Prostate gland (tissue), 2 donors: ENCODE data around the gene IFI6.

Experiments used
- POLR2A ChIP-seq: fragments of 450-650 bp; IDR thresholded peaks from one replicate; pipeline ENCODE4 v1.6.1; 2016; ENCODE audit warnings: antibody characterized with exemption, mild to moderate bottlenecking
- TF ChIP-seq, protein P1 (sequence below), 4 experiments: fragments of 200-600 bp in 2 of 4; fragments of 450-650 bp in 2 of 4; sonication (generic) in 2 of 4; IDR thresholded peaks; 1 replicate in 3 of 4; 2 replicates in 1 of 4; pipeline ENCODE4 v1.5.1; 2016 to 2019; ENCODE audit warnings: antibody characterized with exemption in 4 of 4, mild to moderate bottlenecking in 2 of 4, moderate library complexity in 2 of 4

- TF ChIP-seq, protein P1, sequence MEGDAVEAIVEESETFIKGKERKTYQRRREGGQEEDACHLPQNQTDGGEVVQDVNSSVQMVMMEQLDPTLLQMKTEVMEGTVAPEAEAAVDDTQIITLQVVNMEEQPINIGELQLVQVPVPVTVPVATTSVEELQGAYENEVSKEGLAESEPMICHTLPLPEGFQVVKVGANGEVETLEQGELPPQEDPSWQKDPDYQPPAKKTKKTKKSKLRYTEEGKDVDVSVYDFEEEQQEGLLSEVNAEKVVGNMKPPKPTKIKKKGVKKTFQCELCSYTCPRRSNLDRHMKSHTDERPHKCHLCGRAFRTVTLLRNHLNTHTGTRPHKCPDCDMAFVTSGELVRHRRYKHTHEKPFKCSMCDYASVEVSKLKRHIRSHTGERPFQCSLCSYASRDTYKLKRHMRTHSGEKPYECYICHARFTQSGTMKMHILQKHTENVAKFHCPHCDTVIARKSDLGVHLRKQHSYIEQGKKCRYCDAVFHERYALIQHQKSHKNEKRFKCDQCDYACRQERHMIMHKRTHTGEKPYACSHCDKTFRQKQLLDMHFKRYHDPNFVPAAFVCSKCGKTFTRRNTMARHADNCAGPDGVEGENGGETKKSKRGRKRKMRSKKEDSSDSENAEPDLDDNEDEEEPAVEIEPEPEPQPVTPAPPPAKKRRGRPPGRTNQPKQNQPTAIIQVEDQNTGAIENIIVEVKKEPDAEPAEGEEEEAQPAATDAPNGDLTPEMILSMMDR (IDR thresholded peaks at IDR 0.05) = no peak
- TF ChIP-seq POLR2A = no peak
These were observed 38.7 kb downstream of the IFI6 start for GRCh38 chr1:27633298-27633610.
